GF-D8 (cell line): ENCODE measurements around the gene GRM4.

Experiments used
- DNase-seq: peaks from one replicate; lab custom pipeline; 2025; lab: John Stamatoyannopoulos, UW

GRM4 gene

DNA sequence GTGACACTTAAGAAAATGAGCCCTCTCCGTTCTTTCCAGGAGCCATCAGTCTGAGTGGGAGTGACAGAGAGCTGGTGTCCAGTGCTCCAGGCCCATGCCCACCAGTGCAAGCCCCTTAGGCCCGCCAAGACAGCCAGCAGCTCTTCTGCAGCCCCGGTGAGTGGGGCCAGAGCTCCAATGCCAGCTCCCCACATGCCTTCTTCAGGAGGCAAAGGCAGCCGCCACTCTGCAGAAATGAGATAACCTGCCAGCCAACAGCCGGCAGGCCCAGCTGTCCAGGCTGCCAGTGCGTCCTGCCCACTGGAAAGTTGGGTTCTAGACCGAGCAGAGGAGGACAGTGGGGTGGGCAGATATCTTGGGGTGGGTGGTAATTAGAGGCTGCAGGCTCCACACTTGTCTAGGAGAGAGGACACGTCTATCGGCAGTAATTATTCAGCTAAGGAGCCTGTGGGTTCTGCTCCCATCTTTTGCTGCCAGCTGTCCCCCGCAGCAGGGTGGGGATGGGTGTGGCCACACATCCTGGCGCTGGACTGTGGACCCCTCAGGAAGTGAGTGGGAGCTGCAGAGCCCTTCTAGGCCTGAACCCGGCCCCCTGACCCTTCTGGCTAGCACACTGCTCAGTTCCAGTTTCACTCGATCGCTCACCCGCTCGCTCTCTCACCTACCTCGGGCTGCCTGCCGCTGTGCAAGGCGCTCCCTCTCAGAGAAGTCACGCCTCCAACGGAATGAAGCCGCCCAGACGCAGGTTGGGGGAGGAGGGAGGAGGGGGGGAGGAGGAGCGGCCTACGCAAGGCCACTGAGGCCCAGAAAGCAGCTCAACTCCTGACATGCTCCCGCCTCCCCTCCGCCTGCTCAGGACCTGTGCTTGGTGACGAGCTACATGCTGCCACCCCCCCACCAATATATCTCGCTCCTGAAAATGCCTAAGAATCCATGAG lies 3.6 kb downstream of the GRM4 start:
- DNase-seq: no peak

- no peak for DNase-seq
These were observed 5.8 kb downstream of the GRM4 start for GRCh38 chr6:34140075-34140474.

GRCh38 chr6:34138914-34139510 lies 6.9 kb downstream of the GRM4 start:
- DNase-seq: no peak

GRCh38 chr6:34138191-34138590 lies 7.7 kb downstream of the GRM4 start:
- DNase-seq: no peak

- DNase-seq: no peak
These were observed 10.3 kb downstream of the GRM4 start for GRCh38 chr6:34135541-34135940.

GRCh38 chr6:34132486-34133185 lies 13.3 kb downstream of the GRM4 start:
- DNase-seq: no peak

DNA sequence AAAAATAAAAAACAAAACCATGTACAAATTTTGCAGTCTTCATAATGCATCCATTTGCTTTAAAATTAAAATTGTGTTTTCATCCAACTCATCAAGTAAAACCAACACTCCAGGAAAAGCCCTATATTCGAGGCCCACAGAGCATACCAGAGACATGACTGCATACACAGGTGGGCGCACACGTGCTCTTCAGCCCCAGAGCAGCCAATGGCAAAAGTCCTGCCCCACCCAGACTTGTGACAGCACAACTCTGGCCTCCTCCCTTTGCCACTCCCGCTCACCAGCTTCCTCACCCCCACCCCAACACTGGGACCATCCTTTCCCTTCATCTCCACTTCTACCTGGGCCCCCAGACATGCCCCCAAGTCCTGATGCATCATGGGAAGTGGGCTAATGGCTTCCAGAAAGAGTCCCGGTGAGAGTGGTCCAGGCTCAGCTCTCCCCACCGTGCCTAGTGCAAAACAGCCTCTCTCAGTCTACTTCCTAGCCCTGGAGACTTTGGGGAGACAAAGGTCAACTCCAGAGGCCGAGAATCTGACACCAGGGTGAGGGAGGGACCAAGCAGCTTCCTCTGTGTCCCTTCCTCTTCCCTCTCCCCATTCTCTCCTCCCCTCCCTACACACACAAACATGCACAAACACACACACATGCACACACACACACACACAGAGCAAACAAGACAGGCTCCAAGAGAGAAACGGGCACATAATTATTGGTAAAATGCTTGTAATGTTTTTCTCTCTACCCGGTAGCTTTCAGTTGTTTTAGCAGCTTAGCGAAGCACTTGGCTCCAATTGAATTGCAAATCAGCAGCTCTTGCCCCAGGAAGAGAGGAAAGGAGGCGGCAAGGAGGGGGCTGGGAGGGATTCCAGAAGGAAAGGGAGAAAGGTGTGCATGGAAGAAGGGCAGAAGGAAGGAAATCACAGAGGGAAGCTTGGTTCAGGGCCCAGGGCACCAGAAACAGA lies 14.3 kb downstream of the GRM4 start:
- DNase-seq: no peak

DNA sequence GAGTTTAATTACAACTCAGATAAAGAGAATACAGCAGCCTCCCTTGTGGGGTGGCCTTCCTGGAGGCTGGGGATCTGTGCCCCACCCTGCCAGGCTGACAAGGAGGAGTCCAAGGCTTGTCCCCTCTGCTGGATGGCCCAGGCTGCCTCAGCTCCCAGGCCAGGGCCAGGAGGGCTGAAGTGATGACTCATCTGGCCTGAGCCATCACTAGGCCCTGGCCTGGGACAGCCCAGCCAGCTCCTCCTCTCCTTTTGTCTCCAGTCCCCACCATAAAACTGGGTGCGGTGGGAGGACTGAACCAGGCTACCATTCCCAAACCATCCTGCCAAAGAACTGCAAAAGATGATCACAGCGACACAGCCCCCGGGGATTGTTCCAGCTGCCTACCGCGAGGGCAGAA lies 15.0 kb downstream of the GRM4 start:
- DNase-seq: no peak

GRCh38 chr6:34129753-34130152 lies 16.1 kb downstream of the GRM4 start:
- DNase-seq: no peak

GRCh38 chr6:34128045-34128444 lies 17.8 kb downstream of the GRM4 start:
- no peak for DNase-seq

DNA sequence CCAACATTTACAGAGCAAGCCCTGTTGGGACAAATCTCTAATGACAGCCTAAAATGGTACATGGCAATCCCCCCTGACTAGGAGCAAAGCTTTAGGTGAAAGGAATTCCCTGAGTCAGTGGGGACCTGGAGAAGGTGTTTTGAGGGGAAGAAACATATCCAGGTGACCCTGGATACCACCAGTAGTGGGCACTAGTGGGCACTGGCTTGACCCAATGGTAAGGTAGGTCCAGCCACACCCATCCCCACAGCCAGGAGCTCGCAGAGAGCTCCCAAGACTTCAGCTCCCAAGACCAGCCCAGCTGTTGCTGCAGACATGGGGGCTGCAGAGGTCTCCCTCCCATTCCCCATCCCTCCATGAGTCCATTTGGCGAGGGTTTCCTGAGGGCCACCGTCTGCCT lies 19.5 kb downstream of the GRM4 start:
- DNase-seq: no peak

GRCh38 chr6:34125939-34126338 lies 19.9 kb downstream of the GRM4 start:
- no peak for DNase-seq

DNA sequence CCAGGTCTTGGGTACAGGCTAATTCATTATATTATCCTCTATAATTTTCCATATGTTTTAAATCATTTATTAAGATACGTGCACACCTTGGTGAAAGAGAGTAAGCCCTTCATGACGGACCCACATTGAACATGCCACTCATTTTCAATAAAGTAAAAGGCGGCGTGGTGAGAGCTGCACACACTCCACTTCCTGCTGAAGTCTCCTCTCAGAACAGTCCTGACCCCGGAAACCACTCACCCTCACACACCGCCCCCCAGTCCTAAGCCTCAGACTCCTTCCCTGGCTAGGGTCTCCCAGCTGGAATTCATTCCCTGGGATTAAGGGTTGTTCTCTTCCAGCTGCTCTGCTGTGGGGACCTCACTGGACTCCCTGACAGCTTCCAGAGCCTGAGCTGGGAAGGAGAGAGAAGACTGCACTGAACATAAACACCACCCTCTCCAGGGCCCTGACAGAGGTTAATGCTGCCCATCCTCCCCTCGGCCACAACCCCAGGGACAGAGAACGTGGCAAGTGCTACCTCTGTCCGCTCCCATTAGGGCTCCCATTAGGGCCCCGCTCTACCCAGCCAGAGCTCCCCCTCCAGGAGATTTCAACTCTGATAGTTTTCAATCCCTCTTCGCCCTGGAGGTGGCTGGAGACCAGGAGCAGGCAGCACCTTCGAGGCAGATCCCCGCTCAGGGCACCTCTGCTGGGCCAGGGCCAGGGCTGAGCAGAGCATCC lies 24.8 kb downstream of the GRM4 start:
- DNase-seq: no peak

GRCh38 chr6:34115915-34116314 lies 30.0 kb downstream of the GRM4 start:
- no peak for DNase-seq

- DNase-seq: no peak
These were observed 30.5 kb downstream of the GRM4 start for GRCh38 chr6:34115403-34115795.

- DNase-seq: no peak
These were observed 31.0 kb downstream of the GRM4 start for GRCh38 chr6:34114695-34115402.

DNA sequence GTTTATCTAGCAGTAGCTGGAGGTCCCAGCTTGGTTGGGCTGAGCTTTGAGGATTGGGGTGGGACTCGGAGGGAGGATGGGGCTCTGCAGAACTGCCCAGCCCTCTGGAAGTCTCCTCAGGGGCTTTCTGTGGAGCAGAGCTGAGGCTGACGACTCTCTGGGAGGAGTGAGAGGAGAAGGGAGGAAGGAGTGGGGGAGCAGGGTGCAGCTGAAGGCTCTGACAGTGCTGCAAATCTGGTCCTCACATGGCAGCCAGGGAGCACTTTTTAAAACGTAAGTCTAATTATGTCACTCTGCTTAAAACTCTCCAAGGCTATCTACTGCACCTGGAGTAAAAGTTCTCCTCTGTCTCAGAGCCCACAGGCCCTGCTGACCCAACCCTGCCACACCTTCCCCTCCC lies 32.4 kb downstream of the GRM4 start:
- DNase-seq: no peak

DNA sequence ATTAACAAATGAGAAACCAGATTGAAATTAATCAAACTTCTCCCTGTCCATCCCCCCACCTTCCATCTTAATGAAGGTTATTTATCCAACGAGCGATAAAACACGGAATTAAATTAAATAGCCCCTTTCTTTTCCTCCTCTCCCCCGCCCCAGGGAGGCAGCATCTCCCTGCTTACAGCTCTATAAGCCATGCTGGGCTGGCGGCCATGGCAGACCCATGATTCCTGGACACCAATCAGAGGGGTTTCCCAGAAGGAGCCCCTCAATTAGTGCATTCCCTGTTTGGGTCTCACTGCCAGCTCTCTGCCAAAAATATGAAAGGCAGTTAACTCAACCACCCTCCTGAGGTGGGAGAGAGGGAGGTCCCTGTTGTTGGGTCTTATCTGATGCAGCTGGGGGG lies 33.8 kb downstream of the GRM4 start:
- DNase-seq: no peak

DNA sequence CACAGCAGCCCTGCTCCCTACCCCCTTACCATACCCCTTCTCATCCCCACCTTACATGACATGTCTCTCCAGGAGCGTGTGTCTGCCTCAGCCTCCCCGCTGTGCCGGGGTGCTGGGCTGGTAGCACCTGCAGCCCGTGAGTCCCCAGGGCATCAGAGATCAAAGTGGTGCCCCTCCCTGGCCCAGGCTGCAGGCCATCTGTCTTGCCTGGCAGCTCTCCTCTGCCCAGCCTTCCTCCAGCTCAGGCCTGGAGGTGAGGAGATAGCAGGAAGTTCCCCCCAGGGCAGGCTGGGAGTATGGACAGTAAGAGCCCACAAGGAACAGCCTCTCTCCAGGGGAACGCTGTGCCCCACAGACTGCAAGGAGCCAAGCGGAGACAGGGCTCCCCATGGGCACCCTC lies 35.3 kb downstream of the GRM4 start:
- no peak for DNase-seq

GRCh38 chr6:34108176-34108575 lies 37.7 kb downstream of the GRM4 start:
- DNase-seq: no peak

DNA sequence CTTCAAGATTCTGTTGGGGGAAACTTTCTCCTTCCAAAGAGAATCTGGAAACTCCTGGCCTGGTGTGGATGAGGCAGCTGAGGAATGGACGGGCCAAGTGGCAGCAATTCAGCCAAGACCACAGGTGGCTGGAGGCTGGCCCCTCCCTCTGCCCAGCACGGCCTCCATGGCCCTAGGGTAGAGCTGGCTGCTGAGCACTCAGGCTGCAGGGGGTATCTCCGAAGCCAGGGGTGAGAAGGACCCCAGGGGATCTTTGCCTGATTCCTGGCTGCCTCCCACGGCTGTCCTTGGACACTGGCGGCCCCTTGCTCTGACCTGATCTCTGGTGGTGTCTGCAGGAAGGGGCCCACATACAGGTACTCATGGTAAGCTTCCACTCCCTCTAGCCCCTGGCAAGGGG lies 39.0 kb downstream of the GRM4 start:
- DNase-seq: no peak
